Type B pancreatic cell (in vitro differentiated cells): ENCODE data around the gene OR2Z1. TPM values are rescaled to one million over a fixed set of nuclear protein-coding genes. Genes with fewer than 3 reads are reported as not detected.

ENCODE experiments used
- DNase-seq: peaks from one replicate; pipeline ENCODE4 v3.0.0; 2021; ENCODE audit warnings: mixed read lengths; ENCODE audit not compliant: unreplicated experiment; ENCODE audit errors: extremely low spot score
- H3K27ac Mint-ChIP-seq: 2 replicates; pipeline ENCODE4 v1.8.0; 2021; ENCODE audit warnings: mild to moderate bottlenecking, mixed read lengths
- H3K27me3 Mint-ChIP-seq: 2 replicates; pipeline ENCODE4 v1.8.0; 2021; ENCODE audit warnings: mixed read lengths
- H3K36me3 Mint-ChIP-seq: 2 replicates; pipeline ENCODE4 v1.8.0; 2021; ENCODE audit warnings: mixed read lengths
- H3K4me1 Mint-ChIP-seq: one replicate; pipeline ENCODE4 v1.8.0; 2021; ENCODE audit warnings: mixed read lengths; ENCODE audit not compliant: unreplicated experiment
- H3K4me3 Mint-ChIP-seq: 2 replicates; pipeline ENCODE4 v1.8.0; 2021; ENCODE audit warnings: mild to moderate bottlenecking, mixed read lengths
- H3K9me3 Mint-ChIP-seq: 2 replicates; pipeline ENCODE4 v1.8.0; 2021; ENCODE audit warnings: mixed read lengths
- CTCF ChIP-seq: fragments of 200-600 bp; sonication (generic); conservative IDR thresholded peaks from 2 replicates; pipeline ENCODE4 v1.5.0; 2021; ENCODE audit warnings: antibody characterized with exemption, mild to moderate bottlenecking
- total RNA-seq: library from RNA; stranded (reverse); gene quantifications from 2 replicates; pipeline ENCODE4 v1.2.1, GENCODE V29; 2021; ENCODE audit warnings: low replicate concordance

OR2Z1 gene
- total RNA-seq, 1 donor from 2014 or later: not detected

DNA sequence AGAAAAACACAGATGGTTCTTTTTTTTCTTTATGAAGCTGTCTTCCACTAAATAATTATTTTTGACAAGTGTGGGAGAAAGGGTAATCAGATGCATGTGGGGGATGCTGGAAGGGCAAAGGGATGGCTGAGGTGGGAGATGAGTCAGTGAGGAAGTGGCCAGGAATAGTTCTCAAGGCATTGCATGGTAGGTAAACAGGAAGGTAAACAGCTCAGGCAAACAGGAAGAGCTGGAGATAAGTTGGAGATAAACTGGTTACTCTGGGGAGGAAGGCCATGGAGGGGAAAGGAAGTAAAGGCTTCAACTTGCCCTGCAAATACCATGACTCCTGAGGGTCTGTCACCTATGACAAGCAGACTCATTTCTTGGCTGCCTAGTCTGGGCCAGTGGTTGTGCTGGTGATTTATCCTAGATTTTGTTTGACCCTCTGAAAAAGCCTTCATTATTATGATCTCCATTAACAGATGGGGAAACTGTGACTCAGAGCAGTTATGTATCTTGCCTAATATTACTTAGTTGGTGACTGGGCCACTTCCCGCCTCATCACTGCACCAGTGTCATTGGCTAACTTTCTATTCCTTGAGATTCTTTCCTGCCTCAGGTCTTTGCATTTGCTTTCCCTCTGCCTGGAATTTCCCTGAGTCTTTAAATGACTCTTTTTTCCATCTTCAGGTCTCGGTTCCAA, 39.9 kb upstream of the OR2Z1 start:
- no peak overlapping the region for H3K4me3 Mint-ChIP-seq
- peaks cover 4% of the 10 kb centered on the region for H3K27me3 Mint-ChIP-seq
- DNase-seq: no peak
- TF ChIP-seq CTCF: no peak
- H3K9me3 Mint-ChIP-seq: peaks cover 10% of the 10 kb centered on the region
- no peak overlapping the region for H3K27ac Mint-ChIP-seq
- H3K36me3 Mint-ChIP-seq: no peaks in the 10 kb centered on the region
- no peaks in the 10 kb centered on the region for H3K4me1 Mint-ChIP-seq

- Mint-ChIP-seq H3K36me3 (no peaks in the 10 kb centered on the region), H3K4me1 (no peaks in the 10 kb centered on the region), H3K27me3 (peaks cover 4% of the 10 kb centered on the region), H3K9me3 (peaks cover 10% of the 10 kb centered on the region), H3K27ac (no peak overlapping the region), H3K4me3 (no peak overlapping the region)
- DNase-seq: no peak
- no peak for TF ChIP-seq CTCF
These were observed 39.0 kb upstream of the OR2Z1 start for GRCh38 chr19:8682472-8682871.

GRCh38 chr19:8682931-8683330, 38.5 kb upstream of the OR2Z1 start:
- H3K9me3 Mint-ChIP-seq: peaks cover 7% of the 10 kb centered on the region
- no peaks in the 10 kb centered on the region for H3K36me3 Mint-ChIP-seq
- no peak for TF ChIP-seq CTCF
- DNase-seq: no peak
- peaks cover 4% of the 10 kb centered on the region for H3K27me3 Mint-ChIP-seq
- no peaks in the 10 kb centered on the region for H3K4me1 Mint-ChIP-seq
- H3K4me3 Mint-ChIP-seq: no peak overlapping the region
- H3K27ac Mint-ChIP-seq: no peak overlapping the region

DNA sequence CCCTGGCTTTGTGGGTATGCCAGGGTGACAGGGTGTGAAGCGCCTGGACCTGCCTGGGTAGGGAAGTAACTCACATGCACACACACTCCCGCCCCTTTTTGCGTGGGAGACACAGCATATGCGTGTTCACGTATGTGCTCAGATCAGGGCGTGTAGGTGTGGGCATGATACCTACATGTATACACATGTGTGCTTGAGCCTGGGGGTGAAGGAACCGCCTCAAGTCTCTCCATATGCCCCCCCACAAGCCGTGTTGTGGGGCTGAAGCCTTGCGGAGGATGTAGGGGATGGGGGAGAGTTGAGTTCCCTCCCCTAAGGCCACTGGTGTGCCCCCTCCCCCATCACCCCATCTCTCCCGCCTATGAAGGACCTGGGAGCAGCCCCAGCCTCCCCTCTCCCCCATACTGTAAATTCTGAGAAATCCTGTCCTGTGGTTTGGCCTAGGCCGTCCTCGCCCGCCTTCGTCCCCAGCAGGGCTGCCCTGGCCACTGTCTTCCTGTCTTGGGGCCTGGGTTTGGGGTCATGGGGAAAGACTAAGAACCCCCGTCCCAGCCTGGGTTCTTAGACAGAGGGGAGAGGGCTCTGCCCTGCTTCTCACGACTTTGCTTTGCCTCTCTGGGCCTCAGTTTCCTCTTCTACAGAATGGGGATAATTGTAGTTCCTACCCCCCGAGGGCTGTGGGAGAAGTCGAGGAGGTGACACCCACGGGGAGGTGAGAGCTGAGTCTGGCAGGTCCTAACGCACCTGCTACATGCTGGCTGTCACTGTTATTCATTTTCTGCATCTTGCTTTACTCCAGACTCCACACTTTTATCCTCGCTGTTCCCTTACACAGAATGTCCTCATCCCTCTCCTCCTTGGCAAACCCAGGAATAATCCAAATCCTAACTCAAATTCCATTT, 37.2 kb upstream of the OR2Z1 start:
- no peak for DNase-seq
- H3K27ac Mint-ChIP-seq: no peak overlapping the region
- no peaks in the 10 kb centered on the region for H3K4me1 Mint-ChIP-seq
- no peak overlapping the region for H3K4me3 Mint-ChIP-seq
- H3K36me3 Mint-ChIP-seq: no peaks in the 10 kb centered on the region
- peaks cover 4% of the 10 kb centered on the region for H3K27me3 Mint-ChIP-seq
- no peaks in the 10 kb centered on the region for H3K9me3 Mint-ChIP-seq
- TF ChIP-seq CTCF: no peak

- TF ChIP-seq CTCF: no peak
- no peak for DNase-seq
- no peak overlapping the region for H3K27ac Mint-ChIP-seq
- H3K4me3 Mint-ChIP-seq: no peak overlapping the region
- no peaks in the 10 kb centered on the region for H3K4me1 Mint-ChIP-seq
- no peaks in the 10 kb centered on the region for H3K36me3 Mint-ChIP-seq
- no peaks in the 10 kb centered on the region for H3K9me3 Mint-ChIP-seq
- no peaks in the 10 kb centered on the region for H3K27me3 Mint-ChIP-seq
These were observed 34.9 kb upstream of the OR2Z1 start for GRCh38 chr19:8686549-8686948.
